AG04449 (cell line): ENCODE results near the gene GPR52.

Experiments used
- CTCF ChIA-PET: fragments of 350-600 bp; formaldehyde crosslinking; extraction: SDS; loops from one replicate; lab custom pipeline; 2021; ENCODE audit warnings: antibody characterized with exemption; lab: Yijun Ruan, JAX
- POLR2A ChIA-PET: fragments of 400-600, 350-600 bp; formaldehyde crosslinking; extraction: SDS; loops from one replicate; lab custom pipeline; 2020; ENCODE audit warnings: antibody characterized with exemption, inconsistent platforms; lab: Yijun Ruan, JAX
- DNase-seq: peaks from one replicate; pipeline ENCODE4 v3.0.0-alpha.2; 2010; ENCODE audit warnings: low read depth, low spot score
- H3K4me3 ChIP-seq: 2 replicates; pipeline ENCODE4 v1.5.1; 2011; ENCODE audit warnings: low read depth, mild to moderate bottlenecking, control low read depth, low read length
- TF ChIP-seq, protein P1 (sequence below): IDR thresholded peaks from one replicate; pipeline ENCODE4 v1.5.1; 2011; ENCODE audit warnings: mild to moderate bottlenecking, moderate library complexity, low read length, control low read depth, inconsistent platforms; ENCODE audit not compliant: insufficient read depth; ENCODE audit errors: missing control alignments

The GPR52 gene

GRCh38 chr1:174469052-174469451 lies 21.3 kb downstream of the GPR52 start:
- TF ChIP-seq, protein P1, sequence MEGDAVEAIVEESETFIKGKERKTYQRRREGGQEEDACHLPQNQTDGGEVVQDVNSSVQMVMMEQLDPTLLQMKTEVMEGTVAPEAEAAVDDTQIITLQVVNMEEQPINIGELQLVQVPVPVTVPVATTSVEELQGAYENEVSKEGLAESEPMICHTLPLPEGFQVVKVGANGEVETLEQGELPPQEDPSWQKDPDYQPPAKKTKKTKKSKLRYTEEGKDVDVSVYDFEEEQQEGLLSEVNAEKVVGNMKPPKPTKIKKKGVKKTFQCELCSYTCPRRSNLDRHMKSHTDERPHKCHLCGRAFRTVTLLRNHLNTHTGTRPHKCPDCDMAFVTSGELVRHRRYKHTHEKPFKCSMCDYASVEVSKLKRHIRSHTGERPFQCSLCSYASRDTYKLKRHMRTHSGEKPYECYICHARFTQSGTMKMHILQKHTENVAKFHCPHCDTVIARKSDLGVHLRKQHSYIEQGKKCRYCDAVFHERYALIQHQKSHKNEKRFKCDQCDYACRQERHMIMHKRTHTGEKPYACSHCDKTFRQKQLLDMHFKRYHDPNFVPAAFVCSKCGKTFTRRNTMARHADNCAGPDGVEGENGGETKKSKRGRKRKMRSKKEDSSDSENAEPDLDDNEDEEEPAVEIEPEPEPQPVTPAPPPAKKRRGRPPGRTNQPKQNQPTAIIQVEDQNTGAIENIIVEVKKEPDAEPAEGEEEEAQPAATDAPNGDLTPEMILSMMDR = no peak
- no peak overlapping the region for H3K4me3 ChIP-seq
- no peak for DNase-seq
- ChIA-PET CTCF (no interaction called here), POLR2A (no interaction called here)

GRCh38 chr1:174469687-174470086 lies 21.9 kb downstream of the GPR52 start:
- DNase-seq = no peak
- ChIA-PET POLR2A (no interaction called here), CTCF (interaction anchor here (0.7 kb wide), 1 partner anchor 65 kb away, joined by 3 read pairs; no protein-coding TSS in a partner anchor)
- H3K4me3 ChIP-seq = no peak overlapping the region
- TF ChIP-seq, protein P1 = no peak

DNA sequence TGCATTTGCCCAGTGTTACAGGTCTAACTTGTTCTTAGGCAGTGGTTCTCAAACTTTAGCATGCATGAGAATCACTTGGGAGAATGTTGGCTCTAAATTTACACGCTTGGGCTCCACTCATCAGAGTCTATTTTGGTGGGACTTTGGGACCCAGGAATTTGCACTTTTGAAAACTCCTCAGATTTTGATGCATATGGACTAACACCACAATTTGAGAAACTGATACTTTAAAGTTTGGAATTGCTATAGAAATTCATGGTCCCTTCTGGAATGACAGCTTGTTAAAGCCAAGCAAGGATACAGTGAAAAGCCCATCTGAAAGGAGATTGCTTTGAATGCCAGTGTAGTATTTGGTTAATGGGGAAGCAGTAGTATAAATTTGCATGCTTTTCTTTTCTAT lies 31.5 kb downstream of the GPR52 start:
- no peak for DNase-seq
- TF ChIP-seq, protein P1 = no peak
- POLR2A ChIA-PET = no interaction called here
- no peak overlapping the region for H3K4me3 ChIP-seq
- CTCF ChIA-PET = no interaction called here

DNA sequence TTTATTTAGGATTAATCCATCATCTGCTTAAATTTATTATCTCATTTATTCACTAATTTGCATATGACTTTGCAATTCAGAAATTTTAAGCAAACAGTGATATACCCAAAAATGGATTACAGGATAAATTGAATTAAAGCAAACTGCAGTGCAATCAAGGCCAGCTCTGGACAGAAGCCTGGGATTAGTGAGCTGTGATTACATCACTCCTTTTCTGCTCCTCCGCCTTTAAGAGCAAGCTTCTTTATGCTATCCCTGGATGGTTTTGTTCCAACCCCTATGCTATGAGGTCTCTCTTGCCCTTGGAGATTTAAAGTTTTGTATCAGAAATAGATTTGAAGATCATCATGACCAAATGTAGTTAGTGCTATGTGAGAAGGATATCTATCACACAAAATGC lies 32.6 kb downstream of the GPR52 start:
- no peak overlapping the region for H3K4me3 ChIP-seq
- CTCF ChIA-PET = no interaction called here
- TF ChIP-seq, protein P1 = no peak
- POLR2A ChIA-PET = no interaction called here
- no peak for DNase-seq

DNA sequence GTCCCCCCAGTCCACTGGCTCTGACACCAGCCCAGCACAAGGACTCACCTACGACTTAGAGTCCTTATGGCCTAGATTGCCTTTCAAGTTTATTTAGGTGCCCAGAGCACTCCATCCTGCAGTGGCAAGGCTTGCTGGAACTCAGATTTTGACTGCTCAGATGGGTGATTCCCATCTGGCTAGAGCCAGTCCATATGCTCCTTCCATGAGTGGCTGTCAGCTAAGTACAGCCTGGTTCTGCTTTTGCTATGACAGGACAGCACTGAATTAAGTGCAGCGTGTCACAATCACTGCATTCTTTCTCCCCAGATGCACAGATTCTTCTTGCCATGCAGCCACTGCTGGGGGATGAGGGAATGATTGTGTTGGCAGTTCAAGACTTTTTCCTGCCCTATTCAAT lies 43.8 kb downstream of the GPR52 start:
- H3K4me3 ChIP-seq = no peak overlapping the region
- TF ChIP-seq, protein P1 = no peak
- ChIA-PET POLR2A (no interaction called here), CTCF (no interaction called here)
- DNase-seq = no peak

- ChIA-PET CTCF (no interaction called here), POLR2A (no interaction called here)
- no peak for DNase-seq
- TF ChIP-seq, protein P1 = no peak
- H3K4me3 ChIP-seq = no peak overlapping the region
These were observed 49.7 kb downstream of the GPR52 start for GRCh38 chr1:174497478-174497877.
